ENCODE measurements around the gene RAD18.

RAD18 gene

DNA sequence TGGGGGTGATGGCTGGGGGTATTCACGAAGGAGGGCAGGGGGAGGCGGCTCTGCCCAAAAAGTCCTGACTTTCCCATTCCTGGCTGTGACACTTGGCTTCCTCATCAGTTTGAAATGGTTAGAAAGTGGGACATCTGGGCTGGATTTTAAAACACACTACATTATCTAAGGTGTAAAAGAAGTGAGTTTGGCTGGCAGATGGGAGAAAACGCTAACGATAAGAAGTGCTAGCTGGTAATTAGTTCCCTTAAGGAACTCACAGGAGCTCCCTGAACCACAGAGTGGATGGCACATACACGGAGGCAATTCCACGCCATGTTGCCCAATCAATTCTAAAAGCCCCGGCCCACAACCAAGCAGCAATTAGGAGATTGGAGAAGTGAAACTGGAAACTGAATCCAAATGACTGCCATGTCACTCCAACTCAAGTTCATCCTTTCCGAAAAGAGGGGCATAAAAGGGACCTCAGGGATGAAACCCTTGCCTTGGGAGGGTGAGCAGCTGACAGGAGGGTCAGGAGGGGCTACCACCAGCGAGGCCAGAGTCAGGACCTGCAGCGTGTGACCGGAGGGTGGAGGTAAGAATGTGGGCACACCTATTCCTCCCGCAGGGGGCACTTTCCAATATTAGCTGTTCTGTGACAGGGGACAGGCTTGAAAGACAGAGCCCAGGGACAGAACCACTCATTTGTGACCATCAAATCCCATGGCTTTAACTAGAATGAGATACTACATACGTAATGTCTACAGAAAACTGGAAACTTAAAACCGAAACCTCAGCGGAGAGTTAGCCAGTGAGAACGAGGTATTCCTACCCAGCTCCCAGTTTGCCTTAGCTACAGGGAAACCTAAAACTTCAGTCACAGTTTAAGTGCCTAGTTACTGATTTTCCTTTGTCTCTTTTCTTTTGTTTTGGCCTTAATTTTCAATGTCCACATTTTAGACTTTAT lies 98.6 kb downstream of the RAD18 start:
- DNase-seq (ENCODE audit: low read depth in 2 of 2) = no peak

DNA sequence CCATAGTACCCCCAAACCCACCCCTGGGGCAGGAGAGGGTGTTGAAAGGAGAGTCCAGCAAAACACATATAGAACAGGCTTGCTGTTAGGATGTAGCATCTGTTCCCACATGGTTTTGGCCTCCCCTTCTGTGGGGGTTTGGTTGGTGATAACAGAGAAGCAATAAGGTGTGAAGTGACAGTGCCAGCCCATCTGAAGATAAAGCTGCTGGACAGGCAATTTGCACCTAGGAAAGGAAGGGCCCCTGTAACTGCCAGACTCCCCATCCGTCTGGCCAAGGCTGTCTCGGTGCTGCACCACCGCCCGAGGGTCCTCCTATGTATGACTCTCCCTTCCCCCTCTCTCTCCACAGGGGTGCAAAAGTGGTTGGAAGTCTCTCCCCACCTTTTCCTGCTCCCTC lies 99.4 kb downstream of the RAD18 start:
- no peak for DNase-seq (ENCODE audit: low read depth in 2 of 2)

DNA sequence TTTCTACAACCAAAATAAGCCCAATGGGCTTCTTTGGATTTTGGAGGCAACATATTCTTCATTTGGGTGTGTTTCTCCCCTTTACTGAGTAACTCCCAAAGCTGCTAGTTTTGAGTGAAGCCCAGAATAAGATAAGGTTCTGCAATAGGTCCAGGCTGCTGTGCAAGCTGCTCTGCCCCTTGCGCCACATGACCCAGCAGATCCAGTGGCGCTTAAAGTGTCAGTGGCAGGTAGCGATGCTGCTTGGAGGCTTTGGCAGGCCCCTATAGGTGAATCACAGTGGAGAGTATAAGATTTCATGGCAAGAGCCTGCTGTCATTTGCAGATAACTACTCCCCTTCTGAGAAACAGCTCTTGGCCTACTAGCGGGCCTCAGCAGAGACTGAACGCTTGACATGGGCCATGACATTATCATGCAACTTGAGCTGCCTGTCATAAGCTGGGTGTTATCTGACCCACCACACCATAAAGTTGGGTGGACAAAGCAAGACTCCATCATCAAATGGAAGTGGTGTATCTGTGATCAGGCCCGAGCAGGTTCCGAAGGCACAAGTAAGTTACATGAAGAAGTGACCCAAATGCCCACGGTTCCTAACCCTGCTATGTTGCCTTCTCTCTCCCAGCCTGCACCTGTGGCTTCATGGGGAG lies 105.4 kb downstream of the RAD18 start:
- no peak for DNase-seq (ENCODE audit: low read depth in 2 of 2)

DNA sequence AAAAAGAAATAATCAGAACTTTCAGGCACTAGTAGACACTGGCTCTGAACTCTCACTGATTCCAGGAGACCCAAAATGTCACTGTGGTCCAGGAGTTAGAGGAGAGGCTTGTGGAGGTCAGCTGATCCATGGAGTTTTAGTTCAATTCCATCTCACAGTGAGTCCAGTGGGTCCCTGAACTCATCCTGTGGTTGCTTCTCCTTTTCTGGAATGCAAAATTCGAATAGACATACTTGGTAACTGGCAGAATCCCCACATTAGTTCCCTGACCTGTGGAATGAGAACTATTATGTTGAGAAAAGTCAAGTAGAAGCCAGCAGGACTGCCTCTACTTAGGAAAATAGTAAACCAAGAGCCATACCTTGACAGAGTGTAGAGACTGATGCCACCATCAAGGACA lies 106.6 kb downstream of the RAD18 start:
- DNase-seq (ENCODE audit: low read depth in 2 of 2) = no peak

DNA sequence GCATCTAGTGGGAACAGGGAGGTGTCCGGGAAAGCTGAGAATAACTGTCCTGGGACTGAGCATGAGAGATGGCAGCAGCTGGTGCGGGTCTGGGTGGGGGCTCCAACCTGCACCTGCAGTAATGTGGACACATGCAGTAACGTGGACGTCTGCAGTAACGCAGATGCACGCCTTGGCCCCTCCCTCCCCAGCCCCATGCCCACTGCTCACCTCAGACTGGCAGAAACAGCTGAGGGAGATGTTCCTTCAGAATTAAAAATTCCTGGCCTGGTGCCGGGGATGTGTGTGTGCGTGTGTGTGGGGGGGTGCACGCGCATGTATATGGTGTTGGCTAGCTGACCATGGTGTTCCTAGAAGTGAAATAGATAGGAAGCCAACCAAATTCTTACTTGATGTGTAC lies 107.2 kb downstream of the RAD18 start:
- DNase-seq (ENCODE audit: low read depth in 2 of 2) = no peak

DNA sequence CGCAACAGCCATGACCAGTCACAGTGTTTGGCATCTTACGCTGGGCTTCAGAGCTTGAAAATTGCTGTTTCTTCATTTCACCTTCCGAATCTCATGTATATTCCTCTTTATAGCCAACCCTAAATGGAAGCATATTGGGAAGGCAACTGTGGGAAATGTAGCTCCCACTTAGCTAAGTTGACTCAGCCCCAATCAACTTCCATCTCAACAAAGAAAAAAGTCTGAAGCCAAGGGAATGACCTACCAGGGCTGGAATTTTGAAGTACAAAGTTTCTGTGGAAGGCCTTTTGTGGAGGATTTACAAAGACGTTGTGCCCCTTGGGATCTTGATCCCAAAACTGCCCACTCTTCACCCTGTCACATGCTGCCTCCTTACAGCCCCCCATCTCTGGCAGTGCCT lies 108.6 kb downstream of the RAD18 start:
- no peak for DNase-seq (ENCODE audit: low read depth in 2 of 2)

DNA sequence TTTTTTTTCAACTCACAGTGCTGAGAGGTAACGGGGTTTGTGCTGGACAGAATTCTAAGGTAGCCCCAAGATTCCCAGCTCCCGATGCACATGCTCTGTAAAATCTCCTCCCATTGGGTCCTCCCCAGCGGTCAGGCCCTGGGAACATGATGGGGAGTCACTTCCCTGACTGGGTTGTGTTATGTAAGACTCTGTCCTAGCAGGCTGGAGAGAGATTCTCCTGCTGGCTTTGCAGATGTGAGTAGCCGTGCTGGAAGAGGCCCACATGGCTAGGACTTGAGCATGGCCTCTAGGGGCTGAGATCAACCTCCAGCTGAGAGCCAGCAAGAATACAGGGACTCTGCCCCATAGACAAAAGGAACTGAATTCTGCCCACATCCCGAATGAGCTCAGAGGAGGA lies 110.2 kb downstream of the RAD18 start:
- DNase-seq (ENCODE audit: low read depth in 2 of 2) = no peak

DNA sequence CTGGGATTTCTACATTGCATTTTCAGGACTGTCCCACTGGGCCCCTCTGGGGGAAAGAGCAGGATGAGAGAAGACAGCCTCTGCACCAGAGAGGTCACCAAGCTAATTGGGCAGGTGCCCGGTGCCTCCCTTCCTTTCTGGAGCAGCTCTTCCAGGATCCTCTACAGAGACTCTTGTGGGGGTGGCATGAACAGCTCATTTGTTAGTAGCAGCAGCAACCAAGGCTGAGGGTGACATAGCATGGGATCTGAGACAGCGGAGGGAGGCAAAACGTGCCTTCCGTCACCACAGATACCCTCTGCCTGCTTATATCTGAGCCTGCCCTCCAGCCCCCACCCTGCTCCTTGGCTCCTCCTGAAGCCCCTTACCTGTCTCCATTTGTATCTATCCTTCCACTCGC lies 110.8 kb downstream of the RAD18 start:
- DNase-seq (ENCODE audit: low read depth in 2 of 2) = no peak

DNA sequence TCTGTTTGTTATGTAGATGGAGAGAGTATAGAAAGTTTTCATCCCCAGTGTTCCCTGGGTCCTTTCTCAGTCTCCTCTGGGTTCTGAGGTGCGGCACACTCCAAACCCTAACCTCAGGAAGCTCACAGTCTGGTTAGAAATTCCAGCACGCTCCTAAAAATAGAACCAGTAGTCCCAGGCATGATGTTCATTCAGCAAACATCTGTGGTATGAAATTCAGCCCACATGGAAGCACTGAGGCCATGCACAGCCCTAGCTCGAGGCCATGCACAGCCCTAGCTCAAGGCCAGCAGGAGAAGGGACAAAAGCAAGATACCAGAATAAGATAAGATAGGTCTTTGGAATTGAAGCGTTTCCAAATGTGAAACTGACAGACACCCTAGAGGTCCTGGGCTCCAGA lies 111.6 kb downstream of the RAD18 start:
- no peak for DNase-seq (ENCODE audit: low read depth in 2 of 2)

DNA sequence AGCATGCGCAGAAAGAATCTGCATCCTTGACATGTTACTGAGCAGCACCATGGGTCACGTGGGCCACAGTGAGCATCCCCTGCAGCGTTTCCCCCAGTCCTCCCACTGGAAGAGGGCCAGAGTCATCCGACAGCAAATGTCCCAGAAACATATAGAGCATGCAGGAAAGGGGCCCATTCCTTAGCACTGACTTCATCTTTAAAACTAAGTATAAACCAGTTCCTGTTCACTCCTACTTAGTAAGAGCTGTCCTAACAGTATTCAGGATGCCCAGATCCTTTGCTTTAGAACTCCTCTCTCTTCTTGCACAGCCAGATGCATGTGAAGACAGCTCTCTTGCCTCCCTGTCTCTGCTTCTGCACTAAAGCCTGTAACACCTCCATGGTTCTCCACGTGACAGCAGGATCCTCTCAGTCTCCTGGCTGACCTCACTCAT lies 114.6 kb downstream of the RAD18 start:
- no peak for DNase-seq (ENCODE audit: low read depth in 2 of 2)

DNA sequence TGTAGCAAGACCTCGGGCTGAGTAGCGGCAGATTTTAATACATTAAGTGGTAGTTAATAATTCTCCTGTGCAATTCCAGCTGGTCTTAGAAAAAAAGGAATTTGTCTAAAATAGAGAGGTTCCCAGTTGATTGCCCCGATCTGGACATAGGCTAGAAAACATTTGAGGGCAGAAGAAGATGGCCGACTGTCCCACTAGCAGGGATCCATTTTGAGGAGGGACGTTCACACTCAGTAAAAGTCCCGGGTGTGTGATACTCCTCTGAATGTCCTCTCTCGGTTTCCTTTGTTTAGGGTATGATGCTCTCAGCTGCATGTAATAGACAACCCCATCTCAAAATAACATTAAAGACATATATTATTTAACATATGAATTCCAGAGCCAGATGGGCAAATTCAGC lies 116.0 kb downstream of the RAD18 start:
- no peak for DNase-seq (ENCODE audit: low read depth in 2 of 2)

DNA sequence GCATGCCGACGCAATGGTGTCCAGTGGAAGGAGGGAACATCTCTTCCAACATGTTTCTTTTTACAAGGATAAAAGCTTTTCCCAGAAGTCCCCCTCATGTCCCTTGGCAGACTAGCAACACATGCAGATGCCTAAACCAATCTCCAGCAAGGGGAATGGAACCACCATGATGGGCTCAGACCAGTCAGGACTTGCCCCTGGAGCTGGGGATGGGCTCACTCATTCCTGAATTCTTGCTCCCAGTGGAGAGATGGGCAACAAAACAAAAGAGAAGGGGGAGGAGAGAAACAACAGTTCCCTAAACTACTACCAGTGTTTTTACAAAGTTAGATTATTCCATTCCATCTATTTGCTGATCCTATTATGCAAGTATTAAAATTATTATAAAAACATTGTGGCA lies 117.1 kb downstream of the RAD18 start:
- DNase-seq (ENCODE audit: low read depth in 2 of 2) = no peak

DNA sequence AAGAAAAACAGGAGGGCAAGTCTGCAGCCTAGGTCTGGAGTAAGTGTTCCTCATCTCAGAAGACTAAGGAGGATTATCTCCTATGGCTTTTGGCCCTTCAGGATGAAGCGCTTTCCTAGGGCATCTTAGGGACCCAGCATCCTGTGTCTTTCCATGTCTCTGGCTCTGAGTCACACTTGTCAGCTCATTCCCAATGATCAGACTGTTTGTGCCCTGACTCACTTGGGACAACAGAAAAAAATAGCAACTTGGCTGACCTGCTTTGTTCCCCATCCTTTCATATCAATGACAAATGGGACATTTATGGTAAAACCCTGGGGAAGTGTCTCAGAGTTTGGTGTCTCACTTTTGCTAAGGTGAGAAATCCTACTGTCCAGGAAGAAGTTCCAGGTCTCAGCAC lies 117.6 kb downstream of the RAD18 start:
- no peak for DNase-seq (ENCODE audit: low read depth in 2 of 2)

DNA sequence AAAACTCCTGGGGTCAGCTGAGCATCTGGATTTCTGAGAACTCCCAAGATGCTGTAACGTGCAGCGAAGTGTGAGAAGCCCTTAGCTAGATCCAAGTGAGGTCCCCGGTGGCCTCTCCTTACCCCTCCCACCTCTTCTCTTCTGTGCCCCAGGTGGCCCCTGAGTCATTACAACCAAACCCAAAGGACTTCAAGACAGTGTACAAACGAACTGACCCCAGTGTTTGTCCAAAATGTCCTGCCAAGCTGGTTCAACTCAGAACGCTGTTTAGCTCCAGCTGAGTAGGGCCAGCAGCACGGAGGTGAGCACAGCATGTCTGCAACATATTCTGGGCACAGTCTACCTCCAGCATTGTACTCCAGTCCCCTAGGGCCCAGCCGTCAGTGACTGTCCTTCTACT lies 119.9 kb downstream of the RAD18 start:
- no peak for DNase-seq (ENCODE audit: low read depth in 2 of 2)

DNA sequence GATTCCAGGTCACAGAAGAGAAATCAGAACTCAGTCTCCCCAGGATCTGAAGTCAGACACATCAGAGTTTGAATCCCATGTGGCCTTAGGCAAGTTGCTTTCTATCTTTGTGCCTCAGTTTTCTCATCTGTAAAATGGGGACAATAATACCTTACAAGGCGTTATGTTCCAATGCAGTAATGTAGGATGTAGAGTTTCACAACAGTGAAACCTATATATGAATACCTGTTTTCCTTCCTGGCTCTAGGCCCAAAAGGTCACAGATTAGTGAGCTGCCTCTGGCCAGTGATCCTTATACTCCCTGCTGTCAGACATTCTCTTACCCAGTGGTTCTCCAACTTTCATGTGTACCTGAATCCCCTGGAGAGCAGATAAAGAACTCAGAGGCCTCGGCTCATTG lies 121.0 kb downstream of the RAD18 start:
- no peak for DNase-seq (ENCODE audit: low read depth in 2 of 2)

DNA sequence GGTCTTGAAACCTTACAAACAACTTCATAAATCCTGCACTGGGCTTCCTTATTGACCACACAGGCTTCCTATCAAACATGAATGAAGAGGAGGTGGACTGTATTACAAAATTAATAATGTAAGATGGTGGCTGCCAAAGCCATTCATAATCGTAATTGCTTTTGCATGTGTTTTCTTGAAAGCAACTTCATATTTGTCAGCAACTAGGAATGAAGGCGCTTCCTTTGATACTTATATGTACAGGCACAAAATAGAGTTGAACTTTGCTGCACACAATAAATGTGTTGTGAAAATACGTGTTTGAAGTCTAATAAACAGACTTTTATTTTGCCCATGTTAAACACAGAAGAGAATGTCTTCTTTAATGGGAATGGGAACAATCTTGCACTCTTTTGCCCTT lies 121.8 kb downstream of the RAD18 start:
- no peak for DNase-seq (ENCODE audit: low read depth in 2 of 2)

DNA sequence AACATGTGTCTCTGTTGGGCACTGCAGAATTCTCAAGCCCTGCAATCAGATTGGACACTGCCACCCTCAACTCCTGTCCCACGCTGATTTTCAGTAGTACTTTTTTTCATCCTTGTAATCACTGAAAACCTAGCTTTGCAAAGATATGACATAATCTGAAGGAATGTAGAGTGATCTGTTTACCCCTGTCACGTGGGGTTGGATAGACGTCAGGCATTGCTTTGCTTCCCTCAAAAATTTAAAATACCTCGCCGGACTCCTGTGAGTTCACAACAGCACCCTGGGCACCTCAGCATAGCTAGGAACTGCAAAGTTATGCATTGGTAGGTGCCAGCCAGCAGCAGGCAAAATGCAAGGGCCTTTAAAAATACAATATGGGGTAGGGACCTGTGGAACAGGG lies 122.7 kb downstream of the RAD18 start:
- no peak for DNase-seq (ENCODE audit: low read depth in 2 of 2)

DNA sequence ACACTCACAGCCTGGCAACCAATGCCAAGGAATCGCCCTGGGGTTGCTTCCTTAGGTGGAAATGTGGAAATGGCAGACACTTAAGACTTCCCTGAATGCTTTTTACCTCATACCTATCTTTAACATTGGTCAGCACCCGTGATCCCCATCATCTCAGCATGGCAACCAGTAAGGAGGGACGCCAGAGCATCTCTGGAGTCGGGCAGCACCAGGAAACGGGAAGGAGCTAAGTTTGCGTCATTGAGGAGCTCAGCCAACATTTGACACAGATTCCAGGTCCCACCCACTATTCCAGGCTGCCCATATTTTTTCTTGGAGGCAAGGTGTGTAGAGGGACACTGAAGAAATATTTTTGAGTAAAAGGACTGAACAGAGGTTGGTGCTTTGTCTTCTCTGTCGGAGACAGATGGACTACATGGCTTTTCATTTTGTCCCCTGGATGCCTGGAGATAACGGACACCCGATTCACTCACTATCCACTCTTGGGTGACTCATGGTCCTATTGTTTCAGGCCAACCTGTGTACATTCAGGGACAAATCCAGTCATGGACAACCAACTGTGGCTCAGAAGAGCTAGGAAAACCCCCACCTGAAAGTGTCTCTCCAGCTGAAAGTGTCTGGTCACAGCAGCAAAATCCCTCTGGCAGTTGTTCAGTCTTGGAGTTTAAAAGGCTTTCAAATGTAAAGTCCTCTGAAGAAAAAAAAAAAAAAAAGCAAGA lies 123.5 kb downstream of the RAD18 start:
- no peak for DNase-seq (ENCODE audit: low read depth in 2 of 2)

DNA sequence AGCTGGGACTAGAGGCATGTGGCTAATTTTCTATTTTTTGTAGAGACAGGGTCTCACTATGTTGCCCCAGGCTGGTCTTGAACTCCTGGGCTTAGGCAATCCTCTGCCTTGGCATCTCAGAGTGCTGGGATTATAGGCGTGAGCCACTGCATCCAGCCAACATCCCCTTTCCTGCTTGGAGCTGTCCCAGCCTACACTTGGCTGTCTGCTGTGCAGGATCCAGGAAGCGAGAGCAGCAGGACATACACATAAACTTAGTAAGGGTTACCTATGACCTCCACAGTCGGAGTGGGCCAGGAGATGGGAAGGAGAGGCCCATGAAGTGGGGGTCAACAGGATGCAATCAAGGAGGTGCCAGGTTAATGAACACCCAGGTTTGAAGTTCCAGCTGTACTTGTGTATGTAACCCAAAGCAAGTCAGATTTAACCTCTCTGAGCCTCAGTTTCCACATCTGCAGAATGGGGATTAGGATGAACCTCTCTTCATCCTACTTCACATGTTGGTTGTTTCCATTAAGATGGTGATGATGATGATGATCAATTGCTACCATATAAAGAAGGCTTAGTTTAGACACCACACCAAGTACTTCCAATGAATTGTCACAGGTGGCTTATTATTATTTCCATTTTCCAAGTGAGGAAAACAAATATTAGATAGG lies 124.4 kb downstream of the RAD18 start:
- no peak for DNase-seq (ENCODE audit: low read depth in 2 of 2)

DNA sequence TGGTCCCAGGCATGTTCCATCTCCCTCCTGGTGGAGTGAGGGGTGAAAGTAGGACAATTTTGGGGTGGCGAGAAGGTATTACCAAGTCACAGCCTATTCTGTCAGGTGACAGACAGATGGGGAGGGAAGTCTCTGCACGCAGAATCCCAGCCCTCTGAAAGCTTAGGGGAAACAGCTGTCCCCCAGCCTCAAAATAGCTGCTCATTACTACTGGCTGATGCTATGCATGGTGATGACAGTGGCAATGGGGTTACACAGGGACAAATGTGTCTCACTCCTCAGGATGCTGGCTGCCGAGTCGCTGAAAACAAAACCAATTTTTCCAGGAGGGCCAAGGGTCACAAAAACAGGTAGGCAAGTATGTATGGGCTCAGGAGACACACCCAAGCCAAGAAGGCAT lies 125.0 kb downstream of the RAD18 start:
- DNase-seq (ENCODE audit: low read depth in 2 of 2) = no peak

DNA sequence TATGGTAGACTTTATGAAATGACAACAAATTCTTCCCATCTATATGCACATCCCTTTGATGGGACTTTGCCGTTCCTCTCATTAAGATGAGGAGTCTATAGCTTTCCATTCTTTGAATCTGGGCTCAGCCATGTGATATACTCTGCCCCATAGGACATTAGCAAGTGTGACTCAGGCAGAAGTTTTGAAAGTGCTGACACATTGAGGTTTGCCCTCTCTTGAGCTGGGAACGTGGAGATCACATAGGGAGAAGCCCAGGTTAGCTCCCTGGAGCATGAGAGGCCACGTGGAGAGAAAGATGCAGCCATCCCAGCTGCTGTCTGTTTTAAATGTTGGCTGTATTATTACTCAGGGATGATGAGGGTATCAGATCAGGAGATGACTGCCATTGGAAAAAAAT lies 126.1 kb downstream of the RAD18 start:
- DNase-seq (ENCODE audit: low read depth in 2 of 2) = no peak

DNA sequence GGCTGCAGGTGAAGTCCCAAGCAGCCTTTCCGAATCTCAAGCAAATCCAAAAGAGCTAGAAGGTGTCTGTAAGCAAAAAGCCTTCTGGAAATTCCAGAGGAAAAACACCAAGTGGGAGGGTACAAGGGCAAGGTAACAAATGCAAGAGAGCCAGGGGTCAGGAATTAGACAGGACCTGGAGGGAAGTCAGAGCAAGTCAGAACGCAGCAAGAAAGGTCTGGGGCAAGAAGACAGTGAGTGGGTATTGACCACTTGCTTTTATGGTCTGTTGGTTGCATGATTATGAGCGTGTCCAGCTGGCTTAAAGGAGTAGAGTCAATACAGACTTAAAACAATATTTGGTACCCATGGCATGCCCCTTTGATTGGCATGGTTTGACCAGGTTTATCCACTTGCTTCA lies 127.2 kb downstream of the RAD18 start:
- DNase-seq (ENCODE audit: low read depth in 2 of 2) = no peak

Measured in activated CD4-positive, alpha-beta T cell treated with anti-CD3 and anti-CD28 coated beads for 24 hours (primary cell).